Hepatocyte (in vitro differentiated cells): ENCODE results near the gene STXBP1. TPM values are rescaled to one million over a fixed set of nuclear protein-coding genes. Genes with fewer than 3 reads are reported as not detected.

Experiments used
- DNase-seq: peaks from one replicate; pipeline ENCODE4 v3.0.0-alpha.2; 2016; ENCODE audit warnings: low spot score
- H2AFZ ChIP-seq: fragments of 200-600 bp; sonication (generic); 2 replicates; pipeline ENCODE4 v1.6.0; 2016; ENCODE audit warnings: antibody characterized with exemption, mild to moderate bottlenecking
- H3K27ac ChIP-seq: fragments of 200-600 bp; sonication (generic); 2 replicates; pipeline ENCODE4 v1.5.1; 2016; ENCODE audit warnings: mild to moderate bottlenecking
- H3K27me3 ChIP-seq: fragments of 200-600 bp; sonication (generic); 2 replicates; pipeline ENCODE4 v1.6.1; 2016
- H3K36me3 ChIP-seq: fragments of 200-600 bp; sonication (generic); replicated peaks from 2 replicates; pipeline ENCODE4 v1.5.1; 2016; ENCODE audit warnings: low read depth; ENCODE audit not compliant: insufficient read depth
- H3K4me1 ChIP-seq: fragments of 200-600 bp; sonication (generic); 2 replicates; pipeline ENCODE4 v1.5.1; 2016; ENCODE audit warnings: mild to moderate bottlenecking, moderate library complexity; ENCODE audit not compliant: insufficient read depth
- H3K4me2 ChIP-seq: fragments of 200-600 bp; sonication (generic); 2 replicates; pipeline ENCODE4 v1.6.0; 2016
- H3K4me3 ChIP-seq: fragments of 200-600 bp; sonication (generic); 2 replicates; pipeline ENCODE4 v1.5.1; 2016; ENCODE audit warnings: mild to moderate bottlenecking
- H3K79me2 ChIP-seq: fragments of 200-600 bp; sonication (generic); 2 replicates; pipeline ENCODE4 v1.6.0; 2017; ENCODE audit warnings: mild to moderate bottlenecking
- H3K9me2 ChIP-seq: fragments of 200-600 bp; sonication (generic); replicated peaks from 2 replicates; pipeline ENCODE4 v1.6.0; 2017; ENCODE audit warnings: mild to moderate bottlenecking; ENCODE audit not compliant: insufficient read depth
- H3K9me3 ChIP-seq: fragments of 200-600 bp; sonication (generic); 2 replicates; pipeline ENCODE4 v1.5.1; 2016; ENCODE audit warnings: low read depth, mild to moderate bottlenecking
- H4K20me1 ChIP-seq: fragments of 200-600 bp; sonication (generic); 2 replicates; pipeline ENCODE4 v1.6.0; 2016; ENCODE audit warnings: mild to moderate bottlenecking; ENCODE audit not compliant: insufficient read depth, poor library complexity, severe bottlenecking
- CTCF ChIP-seq: fragments of 200-600 bp; sonication (generic); IDR thresholded peaks from 2 replicates; pipeline ENCODE4 v1.5.1; 2016; ENCODE audit warnings: antibody characterized with exemption, mild to moderate bottlenecking; ENCODE audit not compliant: poor library complexity
- EZH2 ChIP-seq: fragments of 200-600 bp; sonication (generic); IDR thresholded peaks from 2 replicates; pipeline ENCODE4 v1.6.1; 2016; ENCODE audit warnings: antibody characterized with exemption, mild to moderate bottlenecking, borderline replicate concordance
- EZH2phosphoT487 ChIP-seq: fragments of 200-600 bp; sonication (generic); IDR thresholded peaks from one replicate; pipeline ENCODE4 v1.6.1; 2018; ENCODE audit warnings: antibody characterized with exemption, mild to moderate bottlenecking, low read depth, moderate library complexity; ENCODE audit not compliant: unreplicated experiment, severe bottlenecking
- WGBS: methylation state at CpG from one replicate; pipeline ENCODE4 v1.1.6; 2016; ENCODE audit warnings: low lambda C conversion rate; ENCODE audit errors: missing lambda C conversion rate; 5-methylcytosine and 5-hydroxymethylcytosine counted together
- polyA plus RNA-seq: library from polyadenylated mRNA; unstranded; fragments of >200 nt; fragmentation: Nextera tagmentation; extraction: Ambion mirVana; gene quantifications from 2 replicates; pipeline ENCODE4 v1.2.1, GENCODE V29; 2016
- total RNA-seq: library from RNA; depleted of rRNA; stranded (reverse); fragments of >200 nt; gene quantifications from 2 replicates; pipeline ENCODE4 v1.2.3, GENCODE V29; 2014

Gene STXBP1
- total and polyA plus RNA-seq, 2 experiments from 2014 or later: 22.6 to 27.6 TPM

- H3K27ac ChIP-seq: no peak overlapping the region
Observed at GRCh38 chr9:127720865-127721227, 108.8 kb downstream of the STXBP1 start.

GRCh38 chr9:127721391-127721821, 109.3 kb downstream of the STXBP1 start:
- TF ChIP-seq CTCF (no peak), EZH2phosphoT487 (no peak), EZH2 (no peak)
- no peaks in the 10 kb centered on the region for H3K36me3 ChIP-seq
- H3K9me3 ChIP-seq: no peaks in the 10 kb centered on the region
- DNase-seq: no peak
- no peaks in the 10 kb centered on the region for H3K27me3 ChIP-seq
- H3K4me1 ChIP-seq: no peaks in the 10 kb centered on the region
- H3K4me2 ChIP-seq: no peak overlapping the region
- no peaks in the 10 kb centered on the region for H4K20me1 ChIP-seq
- H3K79me2 ChIP-seq: no peaks in the 10 kb centered on the region
- 63% methylated on average over 9 of the region's 11 CpGs for WGBS
- no peaks in the 10 kb centered on the region for H3K9me2 ChIP-seq
- H3K27ac ChIP-seq: no peak overlapping the region
- H2AFZ ChIP-seq: no peak overlapping the region
- no peak overlapping the region for H3K4me3 ChIP-seq

More at GRCh38 chr9:127720865-127721227, 108.8 kb downstream of the STXBP1 start:
- Histone ChIP-seq H3K4me2 (no peak overlapping the region), H3K79me2 (no peaks in the 10 kb centered on the region), H2AFZ (no peak overlapping the region), H3K9me2 (no peaks in the 10 kb centered on the region), H3K4me1 (no peaks in the 10 kb centered on the region), H3K27me3 (no peaks in the 10 kb centered on the region), H3K9me3 (no peaks in the 10 kb centered on the region), H4K20me1 (no peaks in the 10 kb centered on the region), H3K36me3 (no peaks in the 10 kb centered on the region), H3K4me3 (no peak overlapping the region)
- DNase-seq: no peak
- TF ChIP-seq EZH2phosphoT487 (no peak), EZH2 (no peak), CTCF (no peak)

- no peak for DNase-seq
- no peak overlapping the region for H2AFZ ChIP-seq
- no peaks in the 10 kb centered on the region for H4K20me1 ChIP-seq
- H3K27ac ChIP-seq: no peak overlapping the region
- H3K9me3 ChIP-seq: no peaks in the 10 kb centered on the region
- no peaks in the 10 kb centered on the region for H3K36me3 ChIP-seq
- H3K4me1 ChIP-seq: no peaks in the 10 kb centered on the region
- WGBS: 70% methylated on average over 12 of the region's 12 CpGs
- H3K27me3 ChIP-seq: no peaks in the 10 kb centered on the region
- no peak overlapping the region for H3K4me3 ChIP-seq
- no peaks in the 10 kb centered on the region for H3K9me2 ChIP-seq
- no peak for TF ChIP-seq CTCF
- no peak for TF ChIP-seq EZH2phosphoT487
- no peak for TF ChIP-seq EZH2
- H3K79me2 ChIP-seq: no peaks in the 10 kb centered on the region
- H3K4me2 ChIP-seq: no peak overlapping the region
Observed at GRCh38 chr9:127722055-127722745, 110.1 kb downstream of the STXBP1 start.
